ENCODE data around the gene RIPPLY1. TPM values are rescaled to one million over a fixed set of nuclear protein-coding genes. Genes with fewer than 3 reads are reported as not detected.

RIPPLY1 gene
- polyA plus RNA-seq, 5 donors: 0.16 to 0.56 (median 0.27) TPM

Other genes with a start within 250 kb of the RIPPLY1 start
- gene RNF128, start 176.6 kb downstream of the RIPPLY1 start, polyA plus RNA-seq (ENCODE audit: insufficient read depth in 1 of 5, insufficient read length in 5 of 5, low replicate concordance in 1 of 5): 1 to 10 TPM; 1.3 to 4.2 (median 1.5) TPM
- gene TBC1D8B, start 100.7 kb downstream of the RIPPLY1 start, polyA plus RNA-seq (ENCODE audit: insufficient read depth in 1 of 5, insufficient read length in 5 of 5, low replicate concordance in 1 of 5): 10 to 100 TPM in 4 of 5 donors, 1 to 10 TPM in 1; 7.0 to 11.2 (median 10.5) TPM
- gene CLDN2, start 17.1 kb upstream of the RIPPLY1 start, polyA plus RNA-seq (ENCODE audit: insufficient read depth in 1 of 5, insufficient read length in 5 of 5, low replicate concordance in 1 of 5): 10 to 100 TPM; 30.2 to 80.0 (median 60.5) TPM
- 10 to 100 TPM; 29.3 to 43.7 (median 38.3) TPM for gene MORC4, start 96.9 kb upstream of the RIPPLY1 start, polyA plus RNA-seq (ENCODE audit: insufficient read depth in 1 of 5, insufficient read length in 5 of 5, low replicate concordance in 1 of 5)
- gene RBM41, start 215.5 kb upstream of the RIPPLY1 start, polyA plus RNA-seq (ENCODE audit: insufficient read depth in 1 of 5, insufficient read length in 5 of 5, low replicate concordance in 1 of 5): 10 to 100 TPM; 12.3 to 31.8 (median 26.1) TPM